Measurements from ENCODE around the gene RASSF4. TPM values are rescaled to one million over a fixed set of nuclear protein-coding genes. Genes with fewer than 3 reads are reported as not detected.

RASSF4 gene
- total and polyA plus RNA-seq, 3 donors from 2014 or later: 28.2 to 68.1 (median 53.1) TPM

GRCh38 chr10:44975431-44976331 is 16.1 kb downstream of the RASSF4 start:
- intact Hi-C loops (cut with DNase I; ENCODE audit: low total_unique reads): loop anchor here (5.0 kb wide), 1 partner anchor 43 kb away; no protein-coding TSS in a partner anchor

GRCh38 chr10:44976352-44977198 is 17.0 kb downstream of the RASSF4 start:
- TF ChIP-seq POLR2A (IDR thresholded peaks at IDR 0.05) (no peak), CTCF (IDR thresholded peaks at IDR 0.05) (no peak)
- Histone ChIP-seq H3K4me1 (peaks cover 49% of the 10 kb centered on the region), H3K27me3 (no peaks in the 10 kb centered on the region), H3K4me3 (peak overlapping the region in 1 of 2 donors; percentile 77), H3K9me3 (no peaks in the 10 kb centered on the region), H3K36me3 (ENCODE audit: low read depth, missing control alignments) (no peaks in the 10 kb centered on the region), H3K27ac (peak overlapping the region; percentile 81 to 88)
- WGBS, 2 donors: 77 to 78% methylated on average over 6 to 9 of the region's 9 CpGs
- no peak for DNase-seq
- intact Hi-C loops (cut with DNase I; ENCODE audit: low total_unique reads): loop anchor here (5.0 kb wide), 1 partner anchor 44 kb away; no protein-coding TSS in a partner anchor

More at GRCh38 chr10:44975431-44976331, 16.1 kb downstream of the RASSF4 start:
- no peak for TF ChIP-seq CTCF (IDR thresholded peaks at IDR 0.05)
- TF ChIP-seq POLR2A (IDR thresholded peaks at IDR 0.05): no peak
- Histone ChIP-seq H3K9me3 (no peaks in the 10 kb centered on the region), H3K4me1 (peaks cover 40% of the 10 kb centered on the region), H3K4me3 (peak overlapping the region in 1 of 2 donors; percentile 40), H3K27me3 (no peaks in the 10 kb centered on the region), H3K36me3 (ENCODE audit: low read depth, missing control alignments) (no peaks in the 10 kb centered on the region), H3K27ac (peak overlapping the region; percentile 85 to 88)
- peak; percentile 56 for DNase-seq
- 46 to 63% methylated on average over 2 to 10 of the region's 10 CpGs for WGBS, 2 donors

- Histone ChIP-seq H3K27ac (peak overlapping the region; percentile 81 to 88), H3K4me3 (peak overlapping the region; percentile 49 to 77), H3K4me1 (peaks cover 59% of the 10 kb centered on the region), H3K36me3 (ENCODE audit: low read depth, missing control alignments) (no peaks in the 10 kb centered on the region), H3K9me3 (no peaks in the 10 kb centered on the region), H3K27me3 (no peaks in the 10 kb centered on the region)
- peak; percentile 46 for DNase-seq
- WGBS, 2 donors: 67 to 68% methylated on average over 11 to 25 of the region's 25 CpGs
- TF ChIP-seq CTCF (IDR thresholded peaks at IDR 0.05): no peak
- TF ChIP-seq POLR2A (IDR thresholded peaks at IDR 0.05): no peak
- intact Hi-C loops (cut with DNase I; ENCODE audit: low total_unique reads): loop anchor here (5.0 kb wide), 1 partner anchor 45 kb away; no protein-coding TSS in a partner anchor
These were observed 17.9 kb downstream of the RASSF4 start for GRCh38 chr10:44977287-44978212.

GRCh38 chr10:44978213-44978569 is 18.6 kb downstream of the RASSF4 start:
- no peaks in the 10 kb centered on the region for H3K36me3 ChIP-seq (ENCODE audit: low read depth, missing control alignments)
- peaks cover 61% of the 10 kb centered on the region for H3K4me1 ChIP-seq
- TF ChIP-seq CTCF (IDR thresholded peaks at IDR 0.05): no peak
- TF ChIP-seq POLR2A (IDR thresholded peaks at IDR 0.05): no peak
- H3K4me3 ChIP-seq: peak overlapping the region; percentile 49 to 77
- no peak for DNase-seq
- peak overlapping the region; percentile 81 to 88 for H3K27ac ChIP-seq
- intact Hi-C loops (cut with DNase I; ENCODE audit: low total_unique reads): loop anchor here (5.0 kb wide), 1 partner anchor 46 kb away; no protein-coding TSS in a partner anchor
- H3K9me3 ChIP-seq: no peaks in the 10 kb centered on the region
- 33 to 41% methylated on average over 4 of the region's 4 CpGs for WGBS, 2 donors
- H3K27me3 ChIP-seq: no peaks in the 10 kb centered on the region
